PC-9 (cell line): ENCODE data around the gene NDUFB4. TPM values are rescaled to one million over a fixed set of nuclear protein-coding genes. Genes with fewer than 3 reads are reported as not detected.

ENCODE experiments used
- BruUV-seq: library from RNA; stranded (reverse); fragments of 400-500 nt; replicated peaks from 2 replicates; lab custom pipeline; 2021; lab: Mats Ljungman, UMichigan
- CTCF ChIA-PET: fragments of 300-600 bp; sonication (Branson Sonifier 250); formaldehyde crosslinking; loops from one replicate; lab custom pipeline; 2022; ENCODE audit warnings: antibody characterized with exemption; lab: Charles Lee
- POLR2A ChIA-PET: fragments of 300-600 bp; sonication (Branson Sonifier 250); formaldehyde crosslinking; loops from one replicate; lab custom pipeline; 2022; ENCODE audit warnings: antibody characterized with exemption; ENCODE audit not compliant: unreplicated experiment; lab: Charles Lee
- DNase-seq, 2 experiments: peaks; one replicate each; pipeline versions ENCODE4 v3.0.0 to v3.0.0-alpha.2; 2015 to 2022; ENCODE audit warnings: mixed read lengths in 1 of 2
- H2AFZ ChIP-seq: fragments of 200-600 bp; sonication (generic); 2 replicates; pipeline ENCODE4 v1.8.1; 2017; ENCODE audit warnings: antibody characterized with exemption
- H3F3A ChIP-seq: fragments of 200-600 bp; sonication (generic); 2 replicates; pipeline ENCODE4 v1.8.1; 2017; ENCODE audit warnings: antibody characterized with exemption, mild to moderate bottlenecking, low read depth; ENCODE audit not compliant: insufficient read depth
- H3K27ac ChIP-seq: fragments of 200-600 bp; sonication (generic); 2 replicates; pipeline ENCODE4 v1.6.1; 2016; ENCODE audit warnings: mixed run types
- H3K27me3 ChIP-seq: fragments of 200-600 bp; sonication (generic); 2 replicates; pipeline ENCODE4 v1.6.1; 2016; ENCODE audit warnings: low read depth, mixed run types; ENCODE audit not compliant: insufficient read depth
- H3K36me3 ChIP-seq: fragments of 200-600 bp; sonication (generic); 2 replicates; pipeline ENCODE4 v1.6.1; 2016; ENCODE audit warnings: low read depth, mixed run types
- H3K4me1 ChIP-seq: fragments of 200-600 bp; sonication (generic); replicated peaks from 2 replicates; pipeline ENCODE4 v1.6.1; 2016; ENCODE audit warnings: mixed run types; ENCODE audit not compliant: insufficient read depth
- H3K4me2 ChIP-seq: fragments of 200-600 bp; sonication (generic); 2 replicates; pipeline ENCODE4 v1.6.1; 2017; ENCODE audit warnings: mixed run types
- H3K4me3 ChIP-seq: fragments of 200-600 bp; sonication (generic); 2 replicates; pipeline ENCODE4 v1.6.1; 2016; ENCODE audit warnings: mixed run types
- H3K79me2 ChIP-seq: fragments of 200-600 bp; sonication (generic); 2 replicates; pipeline ENCODE4 v1.6.1; 2017; ENCODE audit warnings: low read depth, mixed run types
- H3K9me2 ChIP-seq: fragments of 200-600 bp; sonication (generic); 2 replicates; pipeline ENCODE4 v1.8.1; 2017; ENCODE audit warnings: mild to moderate bottlenecking; ENCODE audit not compliant: insufficient read depth
- H3K9me3 ChIP-seq: fragments of 200-600 bp; sonication (generic); 2 replicates; pipeline ENCODE4 v1.8.1; 2016; ENCODE audit warnings: low read depth; ENCODE audit not compliant: insufficient read depth
- H4K20me1 ChIP-seq: fragments of 200-600 bp; sonication (generic); 2 replicates; pipeline ENCODE4 v1.8.1; 2017; ENCODE audit not compliant: insufficient read depth
- EZH2 ChIP-seq: fragments of 200-600 bp; sonication (generic); IDR thresholded peaks from 2 replicates; pipeline ENCODE4 v1.8.0; 2017; ENCODE audit warnings: antibody characterized with exemption, low read depth
- intact Hi-C: fragments of 100-400 bp; cut with micrococcal nuclease; formaldehyde crosslinking; loops from one replicate; pipeline ENCODE4 v1.10.0; 2022; ENCODE audit not compliant: unreplicated experiment
- total RNA-seq: library from RNA; stranded (reverse); gene quantifications from 2 replicates; pipeline ENCODE4 v1.2.3, GENCODE V29; 2021
- TF ChIP-seq, protein P1 (sequence below): fragments of 200-600 bp; sonication (generic); conservative IDR thresholded peaks from 2 replicates; pipeline ENCODE4 v1.6.1; 2017; ENCODE audit warnings: mixed run types, antibody characterized with exemption, mild to moderate bottlenecking, moderate library complexity

The NDUFB4 gene
- total RNA-seq, 1 experiment from 2014 or later: 217 TPM

- TF ChIP-seq EZH2: no peak
- TF ChIP-seq, protein P1, sequence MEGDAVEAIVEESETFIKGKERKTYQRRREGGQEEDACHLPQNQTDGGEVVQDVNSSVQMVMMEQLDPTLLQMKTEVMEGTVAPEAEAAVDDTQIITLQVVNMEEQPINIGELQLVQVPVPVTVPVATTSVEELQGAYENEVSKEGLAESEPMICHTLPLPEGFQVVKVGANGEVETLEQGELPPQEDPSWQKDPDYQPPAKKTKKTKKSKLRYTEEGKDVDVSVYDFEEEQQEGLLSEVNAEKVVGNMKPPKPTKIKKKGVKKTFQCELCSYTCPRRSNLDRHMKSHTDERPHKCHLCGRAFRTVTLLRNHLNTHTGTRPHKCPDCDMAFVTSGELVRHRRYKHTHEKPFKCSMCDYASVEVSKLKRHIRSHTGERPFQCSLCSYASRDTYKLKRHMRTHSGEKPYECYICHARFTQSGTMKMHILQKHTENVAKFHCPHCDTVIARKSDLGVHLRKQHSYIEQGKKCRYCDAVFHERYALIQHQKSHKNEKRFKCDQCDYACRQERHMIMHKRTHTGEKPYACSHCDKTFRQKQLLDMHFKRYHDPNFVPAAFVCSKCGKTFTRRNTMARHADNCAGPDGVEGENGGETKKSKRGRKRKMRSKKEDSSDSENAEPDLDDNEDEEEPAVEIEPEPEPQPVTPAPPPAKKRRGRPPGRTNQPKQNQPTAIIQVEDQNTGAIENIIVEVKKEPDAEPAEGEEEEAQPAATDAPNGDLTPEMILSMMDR: no peak
- Histone ChIP-seq H3K4me2 (no peak overlapping the region), H4K20me1 (no peaks in the 10 kb centered on the region), H3K36me3 (no peaks in the 10 kb centered on the region), H3K27me3 (no peaks in the 10 kb centered on the region), H3K9me3 (no peaks in the 10 kb centered on the region), H3K9me2 (no peaks in the 10 kb centered on the region), H2AFZ (no peak overlapping the region), H3K27ac (no peak overlapping the region), H3K79me2 (no peaks in the 10 kb centered on the region), H3K4me3 (no peak overlapping the region), H3K4me1 (no peaks in the 10 kb centered on the region), H3F3A (no peaks in the 10 kb centered on the region)
- intact Hi-C loops: loop anchor here (10.0 kb wide), 1 partner anchor 458 kb away; the partner anchor contains the start of gene GSK3B
- POLR2A ChIA-PET: no interaction called here
- BruUV-seq: no TSS peak
- no peak for DNase-seq
- CTCF ChIA-PET: no interaction called here
These were observed 43.7 kb upstream of the NDUFB4 start for GRCh38 chr3:120552184-120553172.

GRCh38 chr3:120554812-120555606 lies 41.1 kb upstream of the NDUFB4 start:
- intact Hi-C loops: loop anchor here (10.0 kb wide), 1 partner anchor 460 kb away; the partner anchor contains the start of gene GSK3B
- H3F3A ChIP-seq: no peaks in the 10 kb centered on the region
- no peaks in the 10 kb centered on the region for H3K9me3 ChIP-seq
- H3K27ac ChIP-seq: no peak overlapping the region
- ChIA-PET CTCF (no interaction called here), POLR2A (no interaction called here)
- no peaks in the 10 kb centered on the region for H3K9me2 ChIP-seq
- TF ChIP-seq, protein P1: no peak
- TF ChIP-seq EZH2: no peak
- no peak overlapping the region for H2AFZ ChIP-seq
- no peaks in the 10 kb centered on the region for H4K20me1 ChIP-seq
- BruUV-seq: no TSS peak
- no peak overlapping the region for H3K4me3 ChIP-seq
- DNase-seq: no peak
- H3K79me2 ChIP-seq: no peaks in the 10 kb centered on the region
- peaks cover 15% of the 10 kb centered on the region for H3K4me1 ChIP-seq
- no peaks in the 10 kb centered on the region for H3K27me3 ChIP-seq
- no peak overlapping the region for H3K4me2 ChIP-seq
- no peaks in the 10 kb centered on the region for H3K36me3 ChIP-seq
